Epithelial cell of proximal tubule (primary cell): ENCODE results near the gene ADAMTS6. TPM values are rescaled to one million over a fixed set of nuclear protein-coding genes. Genes with fewer than 3 reads are reported as not detected.
"Not testable (repeated sequence)": the region's sequence is repeated elsewhere in the genome, so short reads cannot be mapped to it uniquely, and the experiment has no call there.

ENCODE experiments used
- DNase-seq: peaks from one replicate; pipeline ENCODE4 v3.0.0-alpha.2; 2011; ENCODE audit warnings: low read depth
- H3K4me3 ChIP-seq: 2 replicates; pipeline ENCODE4 v1.5.1; 2011; ENCODE audit warnings: low read depth, mild to moderate bottlenecking, low read length
- CTCF ChIP-seq: conservative IDR thresholded peaks from 2 replicates; pipeline ENCODE4 v1.5.1; 2012; ENCODE audit warnings: low read depth, mild to moderate bottlenecking, low read length
- total RNA-seq: library from RNA; depleted of rRNA; stranded (reverse); fragments of >200 nt; gene quantifications from 2 replicates; pipeline ENCODE4 v1.2.3, GENCODE V29; 2015

The ADAMTS6 gene
- total RNA-seq, 1 donor from 2014 or later, result 3.5 TPM

DNA sequence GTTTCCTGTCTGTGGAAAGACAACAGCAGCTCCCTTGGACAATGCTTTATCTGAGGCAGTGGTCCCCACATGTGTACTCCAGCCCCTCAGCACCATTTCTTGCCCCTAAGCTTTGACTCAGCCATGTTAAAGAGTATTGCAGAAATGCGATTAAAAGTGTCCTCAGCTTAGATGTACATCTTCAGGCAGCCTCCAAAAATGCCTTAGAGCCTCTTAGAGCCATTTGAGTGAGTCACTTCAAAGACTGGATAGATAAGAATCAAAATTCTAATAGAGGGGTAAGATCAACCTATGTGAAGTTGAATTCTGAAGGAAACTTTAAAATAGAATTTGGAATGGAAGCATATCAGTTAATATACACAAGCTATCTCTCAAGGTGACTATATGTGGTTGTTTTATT lies 296.3 kb downstream of the ADAMTS6 start:
- H3K4me3 ChIP-seq, result no peak overlapping the region
- DNase-seq, result no peak
- no peak for TF ChIP-seq CTCF

DNA sequence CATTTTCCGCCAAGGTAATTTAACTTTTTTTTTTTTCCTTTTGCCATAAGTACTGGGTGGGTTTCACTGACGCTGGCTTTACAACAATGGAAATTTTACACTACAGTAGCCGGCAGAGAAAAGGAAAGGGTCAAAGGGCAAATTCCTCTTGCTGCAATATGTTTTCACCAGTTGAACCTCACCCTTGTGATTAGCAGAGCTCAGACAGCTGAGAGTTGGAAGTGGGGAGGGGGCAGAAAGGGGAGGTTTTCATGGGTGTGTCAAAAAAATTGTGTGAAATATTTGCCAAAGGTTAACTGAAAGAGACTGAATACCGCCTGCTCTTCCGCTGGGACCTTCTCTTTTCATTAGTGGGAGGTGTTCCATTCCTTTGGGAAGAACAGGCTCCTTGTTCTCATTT lies 296.9 kb downstream of the ADAMTS6 start:
- no peak for TF ChIP-seq CTCF
- no peak overlapping the region for H3K4me3 ChIP-seq
- DNase-seq, result no peak

DNA sequence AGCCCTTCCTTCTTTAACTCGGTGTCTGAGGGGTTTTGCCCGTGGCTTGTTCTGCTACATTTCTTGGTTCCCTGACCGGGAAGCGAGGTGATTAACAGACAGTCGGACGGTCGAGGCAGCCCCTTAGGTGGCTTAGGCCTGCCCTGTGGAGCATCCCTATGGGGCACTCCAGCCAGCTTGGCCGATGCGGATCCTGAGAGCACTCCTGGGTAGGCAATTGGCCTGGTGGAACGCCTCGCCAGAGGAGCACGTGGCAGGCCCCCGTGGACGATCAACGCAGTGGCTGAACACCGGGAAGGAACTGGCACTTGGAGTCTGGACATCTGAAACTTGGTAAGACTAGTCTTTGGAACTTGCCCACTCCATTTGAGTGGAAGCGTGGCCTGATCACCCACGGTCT lies 307.5 kb downstream of the ADAMTS6 start:
- not testable (repeated sequence) for H3K4me3 ChIP-seq, DNase-seq

- no peak overlapping the region for H3K4me3 ChIP-seq
- no peak for DNase-seq
- no peak for TF ChIP-seq CTCF
Observed at GRCh38 chr5:65173130-65173525, 308.6 kb downstream of the ADAMTS6 start.

GRCh38 chr5:65172486-65173129 lies 309.1 kb downstream of the ADAMTS6 start:
- no peak for TF ChIP-seq CTCF
- no peak for DNase-seq
- no peak overlapping the region for H3K4me3 ChIP-seq

DNA sequence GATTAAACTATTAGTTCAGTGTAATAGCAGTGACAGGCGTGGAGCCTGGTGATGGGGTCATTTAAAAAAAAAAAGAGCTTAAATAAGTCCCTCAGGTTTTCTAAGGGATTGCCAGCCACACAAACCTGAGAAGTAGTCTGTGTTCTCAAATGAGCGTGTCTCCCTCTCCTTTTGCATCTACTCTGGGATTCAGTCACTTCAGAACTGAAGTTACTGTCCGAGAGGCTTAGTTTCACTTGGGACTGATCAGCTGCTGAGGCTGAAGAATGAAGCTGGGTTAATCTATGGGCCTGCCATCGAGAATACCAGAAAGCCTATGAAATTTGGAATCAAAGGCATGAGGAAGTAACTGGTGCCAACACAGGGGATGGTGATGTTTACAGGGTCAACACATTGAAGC lies 310.1 kb downstream of the ADAMTS6 start:
- H3K4me3 ChIP-seq, result no peak overlapping the region
- no peak for DNase-seq
- TF ChIP-seq CTCF, result no peak

DNA sequence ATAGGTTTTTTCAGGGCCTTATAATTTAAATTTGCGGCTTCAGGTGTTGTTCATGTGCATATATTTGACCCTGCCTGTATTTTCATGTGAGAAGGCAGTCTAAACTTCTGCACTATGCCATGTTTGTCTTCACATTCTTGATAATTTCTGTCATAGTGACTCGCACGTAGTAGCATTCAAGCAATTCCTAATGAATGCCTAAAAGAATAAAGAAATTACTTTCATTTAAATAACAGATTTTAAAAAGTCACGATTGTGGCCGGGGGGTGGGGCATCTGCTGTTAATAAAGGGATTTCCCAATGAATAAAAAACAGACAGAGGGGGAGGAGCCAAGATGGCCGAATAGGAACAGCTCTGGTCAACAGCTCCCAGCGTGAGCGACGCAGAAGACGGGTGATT lies 318.0 kb downstream of the ADAMTS6 start:
- no peak for TF ChIP-seq CTCF
- no peak overlapping the region for H3K4me3 ChIP-seq
- no peak for DNase-seq
